T-helper 2 cell (primary cell): ENCODE measurements around the gene HSPG2.
"Not testable (repeated sequence)": the region's sequence is repeated elsewhere in the genome, so short reads cannot be mapped to it uniquely, and the experiment has no call there.

Experiments
- DNase-seq, 5 experiments: peaks; one replicate each; pipeline versions ENCODE4 v3.0.0 to v3.0.0-alpha.2; 2012 to 2022

Gene HSPG2

GRCh38 chr1:21843208-21843607 lies 93.9 kb downstream of the HSPG2 start:
- DNase-seq, result no peak

GRCh38 chr1:21842606-21843162 lies 94.4 kb downstream of the HSPG2 start:
- no peak for DNase-seq

GRCh38 chr1:21841852-21842466 lies 95.2 kb downstream of the HSPG2 start:
- DNase-seq, result no peak

GRCh38 chr1:21840981-21841380 lies 96.1 kb downstream of the HSPG2 start:
- DNase-seq, result no peak

- no peak for DNase-seq
Measured at GRCh38 chr1:21839337-21840037, 97.6 kb downstream of the HSPG2 start.

GRCh38 chr1:21838359-21839157 lies 98.6 kb downstream of the HSPG2 start:
- no peak for DNase-seq

- DNase-seq, result no peak
Measured at GRCh38 chr1:21837476-21837875, 99.6 kb downstream of the HSPG2 start.

- no peak for DNase-seq
Measured at GRCh38 chr1:21836729-21837128, 100.4 kb downstream of the HSPG2 start.

- no peak for DNase-seq
Measured at GRCh38 chr1:21836010-21836409, 101.1 kb downstream of the HSPG2 start.

GRCh38 chr1:21834666-21835065 lies 102.4 kb downstream of the HSPG2 start:
- DNase-seq, result no peak

- DNase-seq, result no peak
Measured at GRCh38 chr1:21834094-21834493, 103.0 kb downstream of the HSPG2 start.

- DNase-seq, result no peak
Measured at GRCh38 chr1:21833392-21833976, 103.6 kb downstream of the HSPG2 start.

GRCh38 chr1:21831454-21831970 lies 105.6 kb downstream of the HSPG2 start:
- no peak for DNase-seq

GRCh38 chr1:21830792-21831453 lies 106.2 kb downstream of the HSPG2 start:
- DNase-seq, result no peak

GRCh38 chr1:21829294-21829693 lies 107.8 kb downstream of the HSPG2 start:
- DNase-seq, result no peak

GRCh38 chr1:21828506-21829210 lies 108.5 kb downstream of the HSPG2 start:
- no peak for DNase-seq

GRCh38 chr1:21828075-21828474 lies 109.0 kb downstream of the HSPG2 start:
- no peak for DNase-seq

- DNase-seq, result no peak
Measured at GRCh38 chr1:21827141-21827679, 109.9 kb downstream of the HSPG2 start.

GRCh38 chr1:21826694-21827093 lies 110.4 kb downstream of the HSPG2 start:
- DNase-seq, result not testable (repeated sequence)

- no peak for DNase-seq
Measured at GRCh38 chr1:21825393-21825792, 111.7 kb downstream of the HSPG2 start.

- no peak for DNase-seq
Measured at GRCh38 chr1:21824926-21825325, 112.2 kb downstream of the HSPG2 start.
